A549 (cell line): ENCODE measurements around the gene RGL1. TPM values are rescaled to one million over a fixed set of nuclear protein-coding genes. Genes with fewer than 3 reads are reported as not detected.

Experiments used
- ATAC-seq, 2 experiments: fragments of 200-7000 bp in 1 of 2; fragments of >200 bp in 1 of 2; cut with Nextera tagmentation in 1 of 2; cut with Tn5 transposase in 1 of 2; 3 replicates each; pipeline versions ENCODE4 v1.8.0 to v1.9.1; 2018 to 2020; ENCODE audit warnings: mild to moderate bottlenecking in 1 of 2, moderate library complexity in 1 of 2
- CTCF ChIA-PET: fragments of 300-600 bp; sonication (Branson Sonifier 250); formaldehyde crosslinking; extraction: SDS; loops from one replicate; lab custom pipeline; 2021; ENCODE audit warnings: antibody characterized with exemption, inconsistent platforms; lab: Yijun Ruan, JAX
- POLR2A ChIA-PET: fragments of 350-600 bp; formaldehyde crosslinking; extraction: SDS; loops from one replicate; lab custom pipeline; 2021; ENCODE audit warnings: antibody characterized with exemption, inconsistent platforms; lab: Yijun Ruan, JAX
- DNase-seq, 2 experiments: peaks; one replicate each; pipeline versions ENCODE4 v3.0.0 to v3.0.0-alpha.2; 2011 to 2016; ENCODE audit warnings: low read depth in 1 of 2, low spot score in 1 of 2
- FAIRE-seq: peaks from 2 replicates; lab custom pipeline; 2011; peaks lifted over from hg19 to GRCh38; lab: Jason Lieb, UNC
- H3K27ac ChIP-seq, 2 experiments: fragments of >200 bp; sonication (Bioruptor Twin); formaldehyde crosslinking; 3 replicates each; pipeline ENCODE4 v1.5.1; 2016 to 2017
- H3K4me1 ChIP-seq: fragments of >200 bp; sonication (Bioruptor Twin); formaldehyde crosslinking; 3 replicates; pipeline ENCODE4 v1.6.1; 2016
- H3K4me2 ChIP-seq: fragments of >200 bp; sonication (Bioruptor Twin); formaldehyde crosslinking; 3 replicates; pipeline ENCODE4 v1.6.1; 2016
- H3K4me3 ChIP-seq: fragments of >200 bp; sonication (Bioruptor Twin); formaldehyde crosslinking; 3 replicates; pipeline ENCODE4 v1.5.1; 2016
- H3K9me3 ChIP-seq: fragments of >200 bp; sonication (Bioruptor Twin); formaldehyde crosslinking; 3 replicates; pipeline ENCODE4 v1.6.1; 2016
- ATOH8 ChIP-seq: fragments of 250-450 bp; sonication (Bioruptor Pico); IDR thresholded peaks from 2 replicates; pipeline ENCODE4 v1.5.0; 2020; ENCODE audit warnings: low read depth, mild to moderate bottlenecking, moderate library complexity
- CHD2 ChIP-seq: fragments of 150-350 bp; IDR thresholded peaks from 2 replicates; pipeline ENCODE4 v1.6.1; 2014; ENCODE audit warnings: low read length; ENCODE audit not compliant: partially characterized antibody
- ELK1 ChIP-seq: fragments of 150-350 bp; IDR thresholded peaks from 2 replicates; pipeline ENCODE4 v1.6.1; 2014; ENCODE audit warnings: low read depth, mild to moderate bottlenecking, low read length
- EP300 ChIP-seq, 2 experiments: fragments of >200 bp; sonication (Bioruptor Twin); formaldehyde crosslinking; IDR thresholded peaks; 2 replicates in 1 of 2; 3 replicates in 1 of 2; pipeline ENCODE4 v1.6.1; 2016 to 2017
- ESRRA ChIP-seq: fragments of 150-350 bp; IDR thresholded peaks from 2 replicates; pipeline ENCODE4 v1.6.1; 2014; ENCODE audit warnings: mild to moderate bottlenecking, low read length, borderline replicate concordance
- FOSB ChIP-seq: fragments of 250-450 bp; sonication (Bioruptor Pico); IDR thresholded peaks from 2 replicates; pipeline ENCODE4 v1.5.0; 2020; ENCODE audit warnings: mild to moderate bottlenecking, moderate library complexity
- FOSL2 ChIP-seq, 2 experiments: fragments of 450-650 bp in 1 of 2; fragments of >200 bp in 1 of 2; sonication (Bioruptor Twin) in 1 of 2; formaldehyde crosslinking; IDR thresholded peaks; 2 replicates each; pipeline versions ENCODE4 v1.5.0 to v1.6.1; 2016 to 2020; ENCODE audit warnings: mild to moderate bottlenecking in 1 of 2, moderate library complexity in 1 of 2
- FOXS1 ChIP-seq: fragments of 250-450 bp; sonication (Bioruptor Pico); IDR thresholded peaks from 2 replicates; pipeline ENCODE4 v1.5.0; 2020; ENCODE audit warnings: mild to moderate bottlenecking, moderate library complexity
- GATA3 ChIP-seq: IDR thresholded peaks from 2 replicates; pipeline ENCODE4 v1.6.1; 2012; ENCODE audit warnings: borderline replicate concordance
- HDAC2 ChIP-seq: fragments of 200-600 bp; sonication (generic); IDR thresholded peaks from 2 replicates; pipeline ENCODE4 v1.6.1; 2016
- HEYL ChIP-seq: fragments of 250-450 bp; sonication (Bioruptor Pico); IDR thresholded peaks from 2 replicates; pipeline ENCODE4 v1.8.0; 2021; ENCODE audit warnings: mild to moderate bottlenecking, moderate library complexity
- HOXA7 ChIP-seq: fragments of 250-450 bp; sonication (Bioruptor Pico); IDR thresholded peaks from 2 replicates; pipeline ENCODE4 v1.5.0; 2020; ENCODE audit warnings: mild to moderate bottlenecking, moderate library complexity
- HOXB13 ChIP-seq: fragments of 250-450 bp; sonication (Bioruptor Pico); IDR thresholded peaks from 2 replicates; pipeline ENCODE4 v1.5.0; 2020; ENCODE audit warnings: low read depth, mild to moderate bottlenecking, moderate library complexity
- HOXB5 ChIP-seq: fragments of 250-450 bp; sonication (Bioruptor Pico); IDR thresholded peaks from 2 replicates; pipeline ENCODE4 v1.5.0; 2020; ENCODE audit warnings: mild to moderate bottlenecking, moderate library complexity
- POLR2A ChIP-seq: IDR thresholded peaks from 2 replicates; pipeline ENCODE4 v1.6.1; 2012; ENCODE audit warnings: mild to moderate bottlenecking, low read length
- POLR2AphosphoS2 ChIP-seq: conservative IDR thresholded peaks from 2 replicates; pipeline ENCODE4 v1.6.1; 2012; ENCODE audit warnings: low read length, improper control_type of control experiment, inconsistent platforms
- SMC3 ChIP-seq: fragments of >200 bp; sonication (Bioruptor Twin); formaldehyde crosslinking; IDR thresholded peaks from 3 replicates; pipeline ENCODE4 v1.6.1; 2018; ENCODE audit warnings: inconsistent platforms
- TP53 ChIP-seq: fragments of 250-450 bp; sonication (Bioruptor Pico); IDR thresholded peaks from 2 replicates; pipeline ENCODE4 v1.5.0; 2021; ENCODE audit warnings: mild to moderate bottlenecking, moderate library complexity
- USF2 ChIP-seq: fragments of 450-650 bp; IDR thresholded peaks from 2 replicates; pipeline ENCODE4 v1.6.1; 2014; ENCODE audit warnings: antibody characterized with exemption
- ZC3H11A ChIP-seq: fragments of 450-650 bp; IDR thresholded peaks from 2 replicates; pipeline ENCODE4 v1.6.1; 2014; ENCODE audit warnings: antibody characterized with exemption, mild to moderate bottlenecking
- ZFP36 ChIP-seq: fragments of 450-650 bp; IDR thresholded peaks from 2 replicates; pipeline ENCODE4 v1.6.1; 2014; ENCODE audit warnings: borderline replicate concordance; ENCODE audit not compliant: partially characterized antibody
- ZSCAN20 ChIP-seq: fragments of 250-450 bp; sonication (Bioruptor Pico); IDR thresholded peaks from 2 replicates; pipeline ENCODE4 v1.8.0; 2022; ENCODE audit warnings: mild to moderate bottlenecking, moderate library complexity
- WGBS: methylation state at CpG from one replicate; pipeline ENCODE4 v1.1.6; 2017; ENCODE audit errors: missing lambda C conversion rate; 5-methylcytosine and 5-hydroxymethylcytosine counted together
- polyA plus RNA-seq, 4 experiments: library from polyadenylated mRNA; depleted of rRNA in 3 of 4; stranded (reverse); fragments of >200 nt; fragmentation: RNase III in 1 of 4; extraction: RNeasy Plus Mini Kit Qiagen cat#74134 plus additional on column Dnase treatment in 1 of 4; gene quantifications; 2 replicates in 3 of 4; 3 replicates in 1 of 4; pipeline ENCODE4 v1.2.3, GENCODE V29; 2011 to 2017
- TF ChIP-seq, protein P1 (sequence below): IDR thresholded peaks from 2 replicates; pipeline ENCODE4 v1.6.1; 2012; ENCODE audit warnings: low read depth, borderline replicate concordance
- TF ChIP-seq, protein P2 (sequence below): fragments of 250-450 bp; sonication (Bioruptor Pico); IDR thresholded peaks from 2 replicates; pipeline ENCODE4 v1.5.0; 2021; ENCODE audit warnings: mild to moderate bottlenecking, moderate library complexity, borderline replicate concordance

Gene RGL1
- polyA plus RNA-seq, 2 of the 4 experiments (the other 2 are of a cell fraction) = 1.0 to 3.8 TPM

DNA sequence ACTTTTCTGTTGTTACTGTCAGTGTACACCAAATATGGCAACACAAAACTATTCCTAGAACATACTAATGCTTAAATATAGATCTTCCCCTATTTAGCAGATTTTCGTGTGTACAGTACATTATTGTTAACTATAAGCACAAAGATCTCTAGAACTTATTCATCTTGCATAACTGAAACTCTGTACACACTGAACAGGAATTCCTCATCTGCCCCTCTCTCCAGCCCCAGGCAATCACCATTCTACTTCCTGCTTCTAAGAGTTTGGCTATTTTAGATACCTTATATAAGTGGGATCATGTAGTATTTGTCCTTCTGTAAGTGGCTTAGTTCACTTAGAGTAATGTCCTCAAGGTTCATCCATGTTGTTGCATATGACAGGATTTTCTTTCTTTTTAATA, 4.5 kb upstream of the RGL1 start:
- POLR2A ChIA-PET = no interaction called here
- WGBS = 28% methylated on average over 1 of the region's 1 CpG
- no peaks in the 10 kb centered on the region for H3K4me1 ChIP-seq
- no peak overlapping the region for H3K4me3 ChIP-seq
- peaks cover 25% of the 10 kb centered on the region; the same call in 2 of the 3 replicates for H3K9me3 ChIP-seq
- ATAC-seq (no peak), DNase-seq (no peak), FAIRE-seq (no peak)
- CTCF ChIA-PET = no interaction called here
- no peak for TF ChIP-seq ZSCAN20
- no peak for TF ChIP-seq CHD2
- TF ChIP-seq HOXB13 = no peak
- TF ChIP-seq ZFP36 = no peak
- TF ChIP-seq, protein P1, sequence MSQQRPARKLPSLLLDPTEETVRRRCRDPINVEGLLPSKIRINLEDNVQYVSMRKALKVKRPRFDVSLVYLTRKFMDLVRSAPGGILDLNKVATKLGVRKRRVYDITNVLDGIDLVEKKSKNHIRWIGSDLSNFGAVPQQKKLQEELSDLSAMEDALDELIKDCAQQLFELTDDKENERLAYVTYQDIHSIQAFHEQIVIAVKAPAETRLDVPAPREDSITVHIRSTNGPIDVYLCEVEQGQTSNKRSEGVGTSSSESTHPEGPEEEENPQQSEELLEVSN = no peak
- no peak for TF ChIP-seq ZC3H11A
- TF ChIP-seq ELK1 = no peak
- no peak for TF ChIP-seq FOSL2 (IDR thresholded peaks at IDR 0.05)
- no peak for TF ChIP-seq FOSL2 (CRISPR knock-in tag; IDR thresholded peaks at IDR 0.05)
- no peak for TF ChIP-seq FOSB (CRISPR knock-in tag)
- TF ChIP-seq HEYL (CRISPR knock-in tag) = no peak
- TF ChIP-seq GATA3 = no peak
- TF ChIP-seq TP53 (CRISPR knock-in tag) = no peak
- no peak for TF ChIP-seq POLR2AphosphoS2
- no peak for TF ChIP-seq SMC3
- TF ChIP-seq, protein P2, sequence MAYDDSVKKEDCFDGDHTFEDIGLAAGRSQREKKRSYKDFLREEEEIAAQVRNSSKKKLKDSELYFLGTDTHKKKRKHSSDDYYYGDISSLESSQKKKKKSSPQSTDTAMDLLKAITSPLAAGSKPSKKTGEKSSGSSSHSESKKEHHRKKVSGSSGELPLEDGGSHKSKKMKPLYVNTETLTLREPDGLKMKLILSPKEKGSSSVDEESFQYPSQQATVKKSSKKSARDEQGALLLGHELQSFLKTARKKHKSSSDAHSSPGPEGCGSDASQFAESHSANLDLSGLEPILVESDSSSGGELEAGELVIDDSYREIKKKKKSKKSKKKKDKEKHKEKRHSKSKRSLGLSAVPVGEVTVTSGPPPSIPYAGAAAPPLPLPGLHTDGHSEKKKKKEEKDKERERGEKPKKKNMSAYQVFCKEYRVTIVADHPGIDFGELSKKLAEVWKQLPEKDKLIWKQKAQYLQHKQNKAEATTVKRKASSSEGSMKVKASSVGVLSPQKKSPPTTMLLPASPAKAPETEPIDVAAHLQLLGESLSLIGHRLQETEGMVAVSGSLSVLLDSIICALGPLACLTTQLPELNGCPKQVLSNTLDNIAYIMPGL (CRISPR knock-in tag) = no peak
- TF ChIP-seq ESRRA = no peak
- TF ChIP-seq HOXA7 = no peak
- no peak for TF ChIP-seq ATOH8 (CRISPR knock-in tag)
- TF ChIP-seq POLR2A = no peak
- TF ChIP-seq FOXS1 (CRISPR knock-in tag) = no peak
- no peak overlapping the region for H3K27ac ChIP-seq
- no peak overlapping the region for H3K4me2 ChIP-seq

DNA sequence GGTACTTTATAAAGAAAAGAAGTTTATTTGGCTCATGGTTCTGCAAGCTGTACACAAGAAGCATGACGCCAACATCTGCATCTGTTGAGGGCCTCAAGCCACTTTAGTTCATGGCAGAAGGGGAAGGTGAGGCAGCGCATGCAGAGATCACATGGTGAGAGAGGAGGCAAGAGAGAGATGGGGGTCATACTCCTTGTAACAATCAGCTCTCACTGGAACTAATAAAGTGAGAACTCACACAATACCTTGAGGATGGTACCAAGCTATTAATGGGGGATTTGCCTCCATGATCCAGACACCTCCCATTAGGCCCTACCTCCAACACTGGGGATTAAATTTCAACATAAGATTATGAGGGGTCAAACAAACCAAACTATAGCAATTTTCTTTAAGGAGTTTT, 3.3 kb upstream of the RGL1 start:
- Histone ChIP-seq H3K4me1 (no peaks in the 10 kb centered on the region), H3K4me3 (no peak overlapping the region), H3K27ac (no peak overlapping the region), H3K9me3 (peaks cover 25% of the 10 kb centered on the region; the same call in 2 of the 3 replicates), H3K4me2 (no peak overlapping the region)
- FAIRE-seq = no peak
- ChIA-PET POLR2A (no interaction called here), CTCF (no interaction called here)
- no peak for DNase-seq
- ATAC-seq = no peak
- no peak for TF ChIP-seq SMC3
- no peak for TF ChIP-seq GATA3
- no peak for TF ChIP-seq ZSCAN20
- WGBS = 83% methylated on average over 2 of the region's 2 CpGs

GRCh38 chr1:183804387-183804786, 533 bp upstream of the RGL1 start:
- H3K4me3 ChIP-seq = peak overlapping the region; percentile 63; the same call in 2 of the 3 replicates
- no peaks in the 10 kb centered on the region for H3K4me1 ChIP-seq
- DNase-seq (no peak), ATAC-seq (peak; percentile 24 to 30; a peak in 3 of 6 replicates), FAIRE-seq (no peak)
- ChIA-PET POLR2A (no interaction called here), CTCF (no interaction called here)
- H3K27ac ChIP-seq = no peak overlapping the region; a peak in 1 of 6 replicates
- H3K4me2 ChIP-seq = peak overlapping the region; percentile 95
- H3K9me3 ChIP-seq = peaks cover 25% of the 10 kb centered on the region; the same call in 2 of the 3 replicates
- WGBS = 78% methylated on average over 5 of the region's 5 CpGs
- no peak for TF ChIP-seq EP300 (IDR thresholded peaks at IDR 0.05)
- no peak for TF ChIP-seq HOXB5
- no peak for TF ChIP-seq HOXB13
- TF ChIP-seq USF2 = no peak
- no peak for TF ChIP-seq HDAC2
